Endothelial cell (in vitro differentiated cells): ENCODE results near the gene SENP7. TPM values are rescaled to one million over a fixed set of nuclear protein-coding genes. Genes with fewer than 3 reads are reported as not detected.

ENCODE experiments used
- DNase-seq: peaks from one replicate; pipeline ENCODE4 v3.0.0; 2021; ENCODE audit warnings: low spot score
- H3K27ac Mint-ChIP-seq: one replicate; pipeline ENCODE4 v1.8.0; 2021; ENCODE audit warnings: mixed read lengths, inconsistent platforms; ENCODE audit not compliant: unreplicated experiment
- H3K27me3 Mint-ChIP-seq: one replicate; pipeline ENCODE4 v1.8.0; 2021; ENCODE audit warnings: mild to moderate bottlenecking, moderate library complexity, mixed read lengths, inconsistent platforms; ENCODE audit not compliant: unreplicated experiment
- H3K36me3 Mint-ChIP-seq: one replicate; pipeline ENCODE4 v1.8.0; 2021; ENCODE audit warnings: mild to moderate bottlenecking, low read depth, mixed read lengths, inconsistent platforms; ENCODE audit not compliant: unreplicated experiment
- H3K4me1 Mint-ChIP-seq: one replicate; pipeline ENCODE4 v1.8.0; 2021; ENCODE audit warnings: mild to moderate bottlenecking, mixed read lengths, inconsistent platforms; ENCODE audit not compliant: unreplicated experiment
- H3K4me3 Mint-ChIP-seq: one replicate; pipeline ENCODE4 v1.8.0; 2021; ENCODE audit warnings: mild to moderate bottlenecking, mixed read lengths, inconsistent platforms; ENCODE audit not compliant: unreplicated experiment
- H3K9me3 Mint-ChIP-seq: one replicate; pipeline ENCODE4 v1.8.0; 2021; ENCODE audit warnings: mixed read lengths, inconsistent platforms; ENCODE audit not compliant: unreplicated experiment
- CTCF ChIP-seq: fragments of 200-600 bp; sonication (generic); IDR thresholded peaks from one replicate; pipeline ENCODE4 v1.5.0; 2021; ENCODE audit warnings: antibody characterized with exemption; ENCODE audit not compliant: unreplicated experiment
- total RNA-seq: library from RNA; stranded (reverse); fragmentation: NEBNext Ultra II Directional; extraction: Animal tissue kit (Norgen Biotek cat#: 25700); gene quantifications from one replicate; pipeline ENCODE4 v1.2.1, GENCODE V29; 2021; ENCODE audit not compliant: unreplicated experiment

Gene SENP7
- total RNA-seq, 1 donor from 2014 or later: 36.6 TPM

DNA sequence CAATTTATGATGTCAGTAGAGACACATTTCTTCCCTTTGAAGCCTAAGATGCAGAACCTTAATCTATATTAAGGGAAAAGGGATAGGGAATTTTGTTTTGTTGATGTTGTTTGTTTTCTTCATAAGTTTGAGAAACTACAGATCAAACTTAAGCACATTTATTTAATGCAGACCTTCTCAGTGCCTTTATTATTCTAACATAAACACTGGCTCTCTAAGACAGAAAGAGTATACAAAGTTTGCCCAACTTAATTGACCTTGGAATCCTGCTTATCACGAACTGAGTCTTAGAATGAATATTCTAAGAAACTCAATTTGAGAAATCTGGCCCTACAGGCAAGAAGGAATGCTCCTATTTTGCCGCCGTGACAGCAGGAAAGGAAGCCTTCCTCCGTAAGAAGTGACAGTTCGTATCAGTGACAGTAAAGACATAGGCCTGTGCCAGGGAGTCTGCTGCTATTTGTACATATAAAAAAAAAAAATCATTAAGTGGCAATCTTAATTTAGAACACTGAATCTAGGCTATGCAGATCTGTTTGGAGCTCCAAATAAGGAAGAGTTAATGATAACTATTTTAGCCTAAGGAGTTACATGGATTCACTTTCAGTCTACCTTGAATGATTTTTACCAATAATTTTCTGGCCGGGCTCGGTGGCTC, 183.9 kb downstream of the SENP7 start:
- no peaks in the 10 kb centered on the region for H3K9me3 Mint-ChIP-seq
- H3K4me1 Mint-ChIP-seq: no peaks in the 10 kb centered on the region
- no peak overlapping the region for H3K27ac Mint-ChIP-seq
- no peak for TF ChIP-seq CTCF
- H3K4me3 Mint-ChIP-seq: no peak overlapping the region
- DNase-seq: no peak
- H3K36me3 Mint-ChIP-seq: peaks cover 5% of the 10 kb centered on the region
- H3K27me3 Mint-ChIP-seq: no peaks in the 10 kb centered on the region

DNA sequence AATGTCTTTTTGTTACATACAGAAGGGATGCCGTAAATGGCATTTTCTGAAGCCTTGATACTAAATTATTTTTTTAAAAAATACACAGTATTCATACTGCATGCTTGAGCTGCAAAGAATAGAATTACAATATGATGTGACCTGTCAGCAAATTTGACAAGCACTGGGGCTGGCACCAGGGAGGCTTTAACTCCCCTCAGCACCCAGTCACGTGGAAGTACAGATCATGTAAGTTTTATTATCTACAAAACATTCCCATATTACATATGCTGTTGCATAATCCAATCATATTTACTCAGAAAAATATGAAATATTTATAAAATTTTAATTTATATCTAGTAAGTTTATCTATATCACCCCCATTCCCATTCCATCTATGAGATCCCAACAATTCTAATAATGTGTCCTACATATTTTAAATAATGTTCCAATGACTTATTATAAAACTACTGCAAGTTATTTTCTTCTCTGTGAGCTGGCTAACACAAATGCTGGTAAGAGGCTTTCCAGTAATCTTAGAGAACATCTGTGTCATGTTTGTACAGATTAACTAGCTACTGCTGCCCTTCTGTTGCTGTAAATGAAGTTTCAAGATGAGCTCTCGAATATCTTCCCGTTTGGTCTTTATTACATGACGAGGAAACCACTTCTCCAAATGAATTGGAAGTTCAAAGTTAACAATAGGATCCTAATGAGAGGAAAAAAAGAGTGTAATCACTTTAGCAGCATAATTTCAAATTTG, 187.4 kb downstream of the SENP7 start:
- H3K27me3 Mint-ChIP-seq: no peaks in the 10 kb centered on the region
- no peak overlapping the region for H3K4me3 Mint-ChIP-seq
- H3K4me1 Mint-ChIP-seq: no peaks in the 10 kb centered on the region

GRCh38 chr3:101320475-101320874, 192.5 kb downstream of the SENP7 start, which contains the start of gene IMPG2:
Gene IMPG2, minus strand, starts transcription at chr3:101320575. Its CDS starts 203 bp downstream, at chr3:101320372.
- no peaks in the 10 kb centered on the region for H3K9me3 Mint-ChIP-seq
- DNase-seq: no peak
- no peaks in the 10 kb centered on the region for H3K27me3 Mint-ChIP-seq
- H3K4me3 Mint-ChIP-seq: no peak within 1 kb of the TSS
- no peaks in the 10 kb centered on the region for H3K36me3 Mint-ChIP-seq
- no peaks in the 10 kb centered on the region for H3K4me1 Mint-ChIP-seq
- TF ChIP-seq CTCF: no peak
- no peak within 1 kb of the TSS for H3K27ac Mint-ChIP-seq

More for the DNA sequence above, 187.4 kb downstream of the SENP7 start:
- peaks cover 5% of the 10 kb centered on the region for H3K36me3 Mint-ChIP-seq
- H3K9me3 Mint-ChIP-seq: no peaks in the 10 kb centered on the region
- H3K27ac Mint-ChIP-seq: no peak overlapping the region
- DNase-seq: no peak
- TF ChIP-seq CTCF: no peak

DNA sequence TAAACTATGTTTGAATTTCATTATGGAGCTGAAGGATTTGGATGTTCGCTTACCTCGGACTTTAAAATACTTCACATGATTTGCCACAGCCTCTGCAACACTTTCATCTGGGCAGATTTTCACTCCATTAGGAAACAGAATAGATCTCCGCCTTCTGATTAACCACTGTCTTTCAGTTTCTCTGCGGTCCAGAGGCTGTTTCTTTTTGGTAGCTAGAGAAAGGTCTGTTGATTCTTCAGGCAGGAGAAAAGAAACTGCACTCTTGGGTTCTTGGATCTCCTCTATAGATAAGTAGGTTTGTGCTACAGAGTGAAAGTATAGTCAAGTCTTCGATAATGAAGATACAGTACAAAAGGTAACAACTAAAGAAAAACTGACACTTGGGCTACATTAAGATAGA, 193.5 kb downstream of the SENP7 start:
- no peak for DNase-seq
- H3K27ac Mint-ChIP-seq: no peak overlapping the region
- no peaks in the 10 kb centered on the region for H3K27me3 Mint-ChIP-seq
- no peaks in the 10 kb centered on the region for H3K4me1 Mint-ChIP-seq
- H3K9me3 Mint-ChIP-seq: no peaks in the 10 kb centered on the region
- H3K36me3 Mint-ChIP-seq: no peaks in the 10 kb centered on the region
- no peak overlapping the region for H3K4me3 Mint-ChIP-seq
- TF ChIP-seq CTCF: no peak

DNA sequence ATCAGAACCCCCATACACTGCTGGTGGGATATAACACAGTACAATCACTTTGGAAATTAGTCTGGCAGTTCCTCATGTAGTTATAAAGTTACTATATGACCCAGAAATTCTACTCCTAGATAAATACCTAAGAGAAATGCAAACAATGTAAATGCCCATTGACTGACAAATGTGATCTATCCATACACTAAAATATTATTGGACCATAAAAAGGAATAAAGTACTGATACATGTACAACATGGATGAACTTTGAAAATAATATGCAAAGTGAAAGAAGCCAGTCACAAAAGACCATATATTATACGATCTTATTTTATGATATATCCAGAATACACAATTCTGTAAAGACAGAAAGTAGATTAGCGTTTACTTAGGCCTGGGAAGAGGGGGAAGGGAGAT, 200.5 kb downstream of the SENP7 start:
- H3K27ac Mint-ChIP-seq: no peak overlapping the region

More for the DNA sequence above, 200.5 kb downstream of the SENP7 start:
- H3K9me3 Mint-ChIP-seq: peaks cover 13% of the 10 kb centered on the region
- H3K36me3 Mint-ChIP-seq: peaks cover 20% of the 10 kb centered on the region
- no peaks in the 10 kb centered on the region for H3K4me1 Mint-ChIP-seq
- no peak for DNase-seq
- H3K27me3 Mint-ChIP-seq: peaks cover 3% of the 10 kb centered on the region
- no peak for TF ChIP-seq CTCF
- H3K4me3 Mint-ChIP-seq: no peak overlapping the region
